A549 (cell line): Measurements from ENCODE around the gene ARHGAP22.

Source experiments
- CTCF ChIP-seq: fragments of >200 bp; sonication (Bioruptor Twin); formaldehyde crosslinking; IDR thresholded peaks from 3 replicates; pipeline ENCODE4 v1.5.1; 2016
- EP300 ChIP-seq, 2 experiments: fragments of >200 bp; sonication (Bioruptor Twin); formaldehyde crosslinking; IDR thresholded peaks; 2 replicates in 1 of 2; 3 replicates in 1 of 2; pipeline ENCODE4 v1.6.1; 2016 to 2017
- HDAC2 ChIP-seq: fragments of 200-600 bp; sonication (generic); IDR thresholded peaks from 2 replicates; pipeline ENCODE4 v1.6.1; 2016
- MAX ChIP-seq: IDR thresholded peaks from 2 replicates; pipeline ENCODE4 v1.6.1; 2012
- POLR2A ChIP-seq: IDR thresholded peaks from 2 replicates; pipeline ENCODE4 v1.6.1; 2012; ENCODE audit warnings: mild to moderate bottlenecking, low read length
- REST ChIP-seq: fragments of 200-600 bp; sonication (generic); IDR thresholded peaks from 2 replicates; pipeline ENCODE4 v1.6.1; 2016; ENCODE audit warnings: antibody characterized with exemption, mild to moderate bottlenecking, moderate library complexity
- USF2 ChIP-seq: fragments of 450-650 bp; IDR thresholded peaks from 2 replicates; pipeline ENCODE4 v1.6.1; 2014; ENCODE audit warnings: antibody characterized with exemption

GRCh38 chr10:48514916-48515315 is 90.0 kb downstream of the ARHGAP22 start:
- TF ChIP-seq CTCF (no peak), EP300 (IDR thresholded peaks at IDR 0.05) (no peak), USF2 (no peak), MAX (no peak), POLR2A (no peak), HDAC2 (no peak), REST (no peak)
